ENCODE data around the gene SH3BP5. TPM values are rescaled to one million over a fixed set of nuclear protein-coding genes. Genes with fewer than 3 reads are reported as not detected.

SH3BP5 gene
- total RNA-seq, 1 experiment from 2014 or later, result 85.4 TPM

DNA sequence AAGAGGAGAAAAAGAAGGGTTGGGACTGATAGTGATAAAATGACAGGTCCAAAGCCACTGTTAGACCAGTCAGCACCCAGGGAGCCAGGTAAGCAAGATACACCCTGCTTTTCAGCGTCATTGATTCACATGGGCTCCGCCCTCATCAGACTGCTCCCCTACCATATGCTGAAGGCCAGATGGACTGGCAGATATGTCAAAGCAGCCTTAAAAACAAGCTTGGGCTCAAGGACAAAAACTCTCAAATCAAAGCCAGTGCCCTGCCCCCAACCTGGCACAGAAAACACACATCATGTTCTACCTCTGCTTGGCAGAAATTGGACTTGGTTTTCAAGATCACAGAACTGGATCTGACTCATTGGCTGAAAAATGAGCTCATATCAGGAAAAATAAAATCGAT lies 33.4 kb downstream of the SH3BP5 start:
- DNase-seq (ENCODE audit: low spot score), result no peak

DNA sequence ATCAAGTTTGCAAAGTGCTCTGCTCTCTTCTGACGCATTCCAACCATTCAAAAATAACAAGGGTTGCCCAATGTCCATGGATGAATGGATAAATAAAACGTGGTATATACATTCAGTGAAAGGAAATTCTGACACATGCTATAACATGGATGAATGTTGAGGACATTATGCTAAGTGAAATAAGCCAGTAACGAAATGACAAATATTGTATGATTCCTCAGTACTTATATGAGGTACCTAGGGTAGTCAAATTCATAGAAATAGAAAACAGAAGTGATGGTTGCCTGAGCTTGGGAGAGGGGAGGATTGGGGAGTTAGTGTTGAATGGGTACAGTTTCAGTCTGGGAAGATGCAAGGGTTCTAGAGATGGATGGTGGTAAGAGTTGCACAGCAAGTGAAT lies 33.9 kb downstream of the SH3BP5 start:
- DNase-seq (ENCODE audit: low spot score), result no peak

DNA sequence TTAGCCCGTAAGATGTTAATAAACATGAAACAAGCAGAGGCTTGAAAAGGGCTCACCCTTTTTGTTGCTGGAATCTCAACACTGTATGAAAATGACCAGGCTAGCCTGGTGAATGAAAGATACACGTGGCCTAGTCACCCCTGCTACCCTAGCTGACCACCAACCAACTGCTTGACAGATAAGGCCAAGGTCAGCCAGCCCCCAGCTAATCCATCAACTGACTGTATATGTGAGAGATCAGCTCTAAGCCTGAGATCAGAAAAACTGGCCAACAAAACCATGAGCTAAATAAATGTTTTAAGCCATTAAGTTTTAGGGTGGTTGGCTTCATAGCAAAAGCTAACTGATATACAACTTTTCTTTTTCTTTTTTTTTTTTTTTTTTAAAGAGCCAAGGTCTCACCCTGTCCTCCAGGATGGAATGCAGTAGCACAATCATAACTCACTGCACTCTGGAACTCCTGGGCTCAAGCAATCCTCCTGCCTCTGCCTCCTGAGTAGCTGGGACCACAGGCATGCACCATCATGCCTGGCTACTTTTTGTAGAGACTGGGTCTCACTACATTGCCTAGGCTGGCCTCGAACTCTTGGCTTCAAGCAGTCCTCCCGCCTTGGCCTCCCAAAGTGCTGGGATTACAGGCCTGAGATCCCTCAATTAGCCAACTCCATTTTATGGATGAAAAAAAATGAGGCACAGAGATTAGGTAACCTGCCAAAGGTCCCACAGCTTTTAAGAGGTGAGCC lies 34.6 kb downstream of the SH3BP5 start:
- no peak for DNase-seq (ENCODE audit: low spot score)

DNA sequence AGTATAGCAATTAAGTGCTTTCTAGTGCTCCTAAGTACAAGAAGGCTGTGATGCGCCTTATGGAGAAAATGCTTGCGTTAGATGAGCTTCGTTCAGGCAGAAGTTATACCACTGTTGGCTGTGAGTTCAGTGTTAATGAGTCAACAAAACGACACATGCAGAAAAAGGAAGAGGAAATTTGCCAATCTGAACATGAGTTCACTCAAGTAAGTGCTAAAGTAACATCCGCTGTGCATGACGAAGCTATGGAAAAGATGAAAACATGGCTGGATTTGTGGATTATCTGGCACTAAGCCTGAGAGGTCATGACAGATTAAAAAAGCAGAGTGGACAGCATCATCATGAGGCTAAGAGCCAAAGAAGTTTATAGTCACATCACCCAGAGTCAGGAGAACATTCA lies 36.9 kb downstream of the SH3BP5 start:
- DNase-seq (ENCODE audit: low spot score), result no peak

DNA sequence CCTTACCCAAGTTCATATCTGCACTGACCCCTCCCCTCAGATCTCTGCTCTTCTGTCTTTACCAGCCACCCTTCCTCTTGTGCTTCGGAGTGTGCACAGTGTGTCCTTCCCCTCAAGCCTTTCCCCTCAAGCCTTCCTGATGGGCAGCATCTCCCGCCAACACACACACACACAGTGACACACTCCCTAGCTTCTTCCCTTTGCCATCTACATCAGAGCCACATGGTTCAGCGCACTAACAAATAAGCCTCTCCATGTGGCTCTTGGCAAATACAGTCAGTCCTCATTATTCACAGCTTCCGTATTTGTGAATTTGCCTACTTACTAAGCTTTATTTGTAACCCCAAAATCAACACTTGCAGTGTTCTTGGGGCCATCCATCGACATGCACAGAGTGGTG lies 37.5 kb downstream of the SH3BP5 start:
- no peak for DNase-seq (ENCODE audit: low spot score)

DNA sequence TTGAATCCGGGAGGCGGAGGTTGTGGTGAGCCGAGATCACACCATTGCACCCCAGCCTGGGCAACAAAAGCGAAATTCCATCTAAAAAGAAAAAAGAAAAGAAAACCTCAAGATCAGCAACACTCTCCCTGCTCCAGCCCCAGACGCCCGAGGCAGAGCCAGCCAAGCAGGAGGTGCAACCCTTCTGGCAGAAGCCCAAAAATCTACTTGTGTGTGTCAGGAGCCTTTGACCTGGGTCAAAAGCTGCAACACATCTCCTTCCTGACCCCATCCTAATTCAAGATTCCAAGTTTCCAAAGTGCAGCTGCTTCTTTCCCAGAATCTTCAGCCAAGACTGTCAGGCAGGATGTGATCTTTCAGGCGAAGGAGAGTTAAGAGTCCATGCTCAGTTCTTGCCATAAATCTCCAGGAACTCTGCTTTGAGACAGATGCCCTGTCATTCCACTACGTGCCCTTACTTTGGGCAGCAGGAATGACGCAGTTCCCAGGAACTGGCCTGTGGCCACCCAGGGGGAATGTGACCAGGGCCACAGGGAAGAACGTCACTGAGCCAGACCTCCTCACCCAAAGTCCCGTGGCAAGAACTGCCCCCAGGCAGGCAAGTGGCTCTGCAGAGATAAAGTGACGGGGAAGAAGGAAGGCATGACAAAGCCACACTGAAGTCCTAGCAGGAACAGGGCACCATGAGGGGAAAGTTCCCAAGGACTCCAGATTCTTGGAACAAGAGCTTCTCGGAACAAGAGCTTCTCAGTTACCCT lies 39.4 kb downstream of the SH3BP5 start:
- peak; percentile 92 for DNase-seq (ENCODE audit: low spot score)

DNA sequence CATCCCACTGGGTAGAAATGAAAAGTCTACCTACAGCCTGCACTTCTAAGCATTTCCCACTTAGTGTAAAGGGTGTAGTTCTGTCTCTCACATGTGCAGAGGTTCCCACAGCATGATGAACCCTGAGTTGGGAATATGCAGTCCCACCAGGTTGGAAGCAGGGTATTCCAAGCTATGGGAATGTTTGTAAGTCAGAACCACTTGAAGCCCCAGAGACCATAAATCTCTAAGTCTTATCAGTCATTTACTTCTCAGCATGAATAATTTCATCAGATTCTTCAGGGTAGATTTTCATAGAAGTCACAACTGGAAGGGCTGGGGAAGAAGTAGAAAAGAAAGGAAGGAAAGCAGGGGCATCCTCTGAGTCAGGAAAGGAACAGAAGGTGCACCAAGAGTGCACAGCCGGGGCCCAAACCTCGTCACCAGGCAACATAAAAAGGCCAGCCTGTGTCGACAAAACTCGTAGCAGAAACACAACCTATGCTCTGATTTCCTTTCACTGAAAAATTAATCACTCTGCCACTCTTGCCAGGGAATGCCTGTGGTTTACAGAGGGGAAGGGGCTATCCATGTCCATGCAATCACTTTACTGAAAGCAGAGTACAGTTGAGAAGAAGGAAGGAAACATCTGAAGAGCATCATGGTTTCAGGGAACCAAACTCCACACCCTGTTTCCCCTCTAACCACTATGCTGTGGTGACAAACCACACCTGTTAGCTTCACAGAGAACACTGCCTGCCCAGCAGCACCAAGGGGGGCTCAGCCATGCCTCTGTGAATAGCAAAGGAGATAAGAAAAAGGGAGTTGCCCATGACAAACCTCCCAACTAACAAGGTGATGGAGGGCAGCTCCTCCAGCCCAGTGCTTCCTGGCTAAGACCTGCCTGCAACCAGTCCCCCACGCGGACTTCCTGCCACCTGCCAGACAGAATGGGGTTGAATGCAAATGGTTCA lies 40.5 kb downstream of the SH3BP5 start:
- DNase-seq (ENCODE audit: low spot score), result peak; percentile 75

DNA sequence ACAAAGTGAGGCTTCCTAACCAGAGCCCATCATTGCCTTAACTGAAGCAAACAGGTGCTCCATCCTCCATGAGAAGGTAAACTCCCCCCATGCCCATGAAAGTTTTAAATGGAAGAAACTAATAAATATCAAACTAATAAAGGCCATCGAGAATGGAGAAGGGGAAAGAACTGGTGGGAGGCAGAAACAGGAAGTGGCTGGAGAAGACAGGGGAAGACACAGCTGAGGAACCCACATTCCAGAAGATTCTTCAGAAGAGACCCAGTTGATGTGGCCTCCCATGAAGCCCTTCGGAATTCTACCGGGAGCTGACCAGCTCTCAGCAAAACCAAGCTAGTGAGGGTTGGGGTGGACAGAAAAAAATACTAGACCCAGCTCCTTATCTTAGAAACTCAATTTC lies 41.6 kb downstream of the SH3BP5 start:
- no peak for DNase-seq (ENCODE audit: low spot score)

DNA sequence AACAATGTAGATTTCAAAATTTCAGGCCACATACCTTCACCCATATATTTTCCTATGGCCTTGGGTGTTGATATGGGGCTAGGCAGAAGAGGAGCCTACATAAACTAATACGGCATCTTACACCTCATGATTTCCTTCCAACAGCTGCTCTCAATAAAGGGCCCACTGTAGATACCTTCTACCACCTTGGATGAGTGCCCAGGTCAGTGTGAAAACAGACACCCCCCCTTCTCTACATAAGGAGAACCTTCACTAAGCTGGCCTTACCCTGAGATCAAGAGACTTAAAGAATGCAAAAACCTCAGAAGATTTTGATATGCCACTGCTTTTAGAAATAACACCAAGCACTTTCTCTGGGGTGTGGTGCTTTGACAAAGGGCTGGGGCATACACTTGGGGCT lies 42.7 kb downstream of the SH3BP5 start:
- no peak for DNase-seq (ENCODE audit: low spot score)

DNA sequence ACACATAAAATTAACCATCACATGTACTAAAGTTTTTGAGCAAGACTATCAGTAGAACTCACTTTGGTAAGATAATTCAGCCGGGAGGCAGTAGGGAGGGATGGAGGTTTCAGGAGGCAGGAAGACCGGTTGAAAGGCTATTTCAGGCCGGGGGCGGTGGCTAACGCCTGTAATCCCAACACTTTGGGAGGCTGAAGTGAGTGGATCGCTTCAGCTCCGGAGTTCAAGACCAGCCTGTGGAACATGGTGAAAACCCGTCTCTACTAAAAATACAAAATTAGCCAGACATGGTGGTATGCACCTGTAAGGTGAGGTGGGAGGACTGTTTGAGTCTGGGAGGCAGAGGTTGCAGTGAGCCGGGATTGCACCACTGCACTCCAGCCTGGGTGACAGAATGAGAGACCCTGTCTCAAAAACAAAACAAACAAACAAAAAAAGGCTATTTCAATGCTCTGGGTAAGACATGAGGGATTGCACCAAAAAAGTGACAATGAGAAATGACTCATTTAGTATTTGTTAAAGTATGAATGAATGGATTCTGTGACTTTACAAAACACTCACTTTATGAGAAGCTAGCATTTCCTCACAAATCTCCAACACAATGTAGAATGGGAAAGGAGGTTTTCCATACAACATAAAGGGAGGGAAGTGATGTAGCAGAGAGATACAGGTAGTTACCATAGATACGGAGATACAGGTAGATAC lies 43.9 kb downstream of the SH3BP5 start:
- DNase-seq (ENCODE audit: low spot score), result no peak

DNA sequence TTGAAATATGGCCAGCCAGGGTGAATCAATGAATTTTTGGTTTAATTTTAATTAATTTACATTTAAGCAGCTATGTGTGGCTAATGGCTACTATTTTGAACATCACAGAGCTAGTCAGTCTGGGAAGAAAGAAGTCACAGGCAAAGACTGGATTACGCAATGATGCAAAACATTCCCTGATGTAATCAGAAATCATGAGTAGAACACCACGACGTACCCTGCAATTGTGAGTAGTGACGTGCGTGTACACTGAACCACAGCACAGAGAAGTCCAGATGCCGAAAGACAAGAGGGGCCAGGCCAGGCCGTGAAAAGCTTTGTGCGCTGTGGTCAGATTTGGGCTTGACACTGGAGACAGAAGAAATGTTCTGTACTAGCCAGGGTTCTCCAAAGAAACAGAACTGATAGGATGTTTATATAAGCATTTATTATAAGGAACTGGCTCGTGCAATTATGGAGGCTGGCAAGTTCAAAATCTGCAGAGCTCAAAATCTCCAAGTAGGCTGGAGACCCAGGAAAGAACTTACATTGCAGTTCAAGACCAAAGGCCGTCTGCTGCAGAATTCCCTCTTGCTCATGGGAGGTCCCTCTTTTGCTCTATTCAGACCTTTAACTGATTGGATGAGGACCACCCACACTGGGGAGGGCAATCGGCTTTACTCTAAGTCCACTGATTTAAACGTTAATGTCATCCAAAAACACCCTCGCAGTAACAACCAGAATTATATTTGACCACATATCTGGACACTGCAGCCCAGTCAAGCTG lies 44.6 kb downstream of the SH3BP5 start:
- no peak for DNase-seq (ENCODE audit: low spot score)

DNA sequence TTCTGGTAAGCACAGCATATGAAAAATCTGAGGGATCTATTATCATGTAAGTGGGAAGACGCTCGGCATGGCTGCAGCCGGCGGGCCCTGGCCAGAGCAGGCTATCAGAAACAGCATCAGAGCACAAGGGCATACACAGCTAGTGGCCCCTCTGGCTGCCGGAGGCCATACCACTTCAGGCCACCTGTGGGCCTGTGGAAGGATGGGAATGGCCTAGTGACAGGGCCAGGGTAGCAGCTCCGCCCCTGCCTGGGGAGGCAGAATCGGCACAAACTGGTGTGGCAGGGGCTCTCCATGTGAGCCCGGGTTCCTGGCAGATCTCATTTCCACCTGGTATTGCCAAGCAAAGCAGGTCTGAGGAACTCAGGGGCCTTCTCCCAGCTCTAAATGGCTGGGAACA lies 46.4 kb downstream of the SH3BP5 start:
- no peak for DNase-seq (ENCODE audit: low spot score)

DNA sequence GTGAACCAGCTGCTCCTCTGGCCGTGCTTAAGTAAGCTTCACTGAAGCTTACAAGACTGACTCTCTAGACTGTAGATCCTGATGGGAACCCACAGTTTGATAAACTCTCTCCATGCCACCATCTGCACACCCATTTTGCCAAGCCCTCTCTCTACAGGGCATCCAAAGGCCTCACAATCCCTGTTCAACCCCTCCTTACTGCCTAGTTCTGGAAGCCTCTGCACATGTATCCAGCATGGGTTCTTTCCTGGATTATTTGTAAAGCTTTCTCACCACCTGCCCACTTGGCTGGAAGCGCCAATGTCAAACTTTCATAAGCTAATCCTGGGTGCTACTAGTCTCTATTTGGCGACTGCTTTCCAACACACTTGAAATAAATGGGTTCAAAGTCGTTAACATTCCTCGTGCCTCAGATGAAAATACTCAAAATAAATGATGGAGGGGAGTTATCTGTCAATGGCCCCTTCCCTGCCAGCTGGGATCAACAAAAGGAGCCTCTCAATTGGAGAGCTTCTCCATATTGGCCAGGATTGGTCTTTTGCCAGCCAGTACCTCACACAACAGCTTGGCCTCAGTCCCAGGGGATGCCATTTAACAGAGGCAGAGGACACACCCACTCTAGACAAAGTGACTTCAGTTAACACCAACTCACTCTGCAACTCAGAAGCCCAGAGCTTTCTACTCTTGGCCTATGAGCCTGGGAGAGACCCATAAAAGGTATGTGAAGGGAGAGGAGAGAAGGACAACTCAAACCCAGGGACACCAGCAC lies 48.1 kb downstream of the SH3BP5 start:
- peak; percentile 72 for DNase-seq (ENCODE audit: low spot score)

DNA sequence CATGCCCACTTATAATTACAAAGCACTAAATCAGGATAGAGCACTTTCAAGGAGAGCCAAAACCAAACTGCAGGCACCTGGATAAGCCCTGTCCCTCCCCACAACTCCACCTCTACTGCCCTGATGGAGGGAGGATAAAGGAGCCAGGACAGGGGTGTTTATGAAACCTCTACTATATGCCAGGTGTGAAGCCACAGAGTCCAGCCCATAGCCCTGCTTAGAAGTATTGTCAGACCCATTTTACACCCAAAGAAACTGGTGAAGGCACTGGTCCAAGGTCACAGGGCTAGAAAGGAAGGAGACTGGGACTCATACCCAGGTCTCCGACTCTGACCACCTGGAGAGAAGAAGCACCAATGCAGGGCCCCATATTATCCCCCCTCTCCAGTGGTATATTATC lies 48.7 kb downstream of the SH3BP5 start:
- DNase-seq (ENCODE audit: low spot score), result no peak

DNA sequence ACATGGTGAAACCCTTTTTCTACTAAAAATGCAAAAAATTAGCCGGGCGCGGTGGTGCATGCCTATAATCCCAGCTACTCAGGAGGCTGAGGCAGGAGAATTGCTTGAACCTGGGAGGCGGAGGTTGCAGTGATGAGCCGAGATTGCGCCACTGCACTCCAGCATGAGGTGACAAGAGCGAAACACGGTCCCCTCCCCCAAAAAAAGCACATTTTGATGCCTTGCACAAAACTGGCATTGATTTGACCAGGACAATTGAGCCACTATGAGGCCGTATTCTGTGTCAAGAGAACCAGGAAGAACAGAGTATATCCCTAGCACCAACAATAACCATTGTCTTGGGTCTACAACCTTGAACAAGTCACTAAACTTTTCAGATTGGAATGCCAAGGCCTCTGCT lies 50.6 kb downstream of the SH3BP5 start:
- no peak for DNase-seq (ENCODE audit: low spot score)

DNA sequence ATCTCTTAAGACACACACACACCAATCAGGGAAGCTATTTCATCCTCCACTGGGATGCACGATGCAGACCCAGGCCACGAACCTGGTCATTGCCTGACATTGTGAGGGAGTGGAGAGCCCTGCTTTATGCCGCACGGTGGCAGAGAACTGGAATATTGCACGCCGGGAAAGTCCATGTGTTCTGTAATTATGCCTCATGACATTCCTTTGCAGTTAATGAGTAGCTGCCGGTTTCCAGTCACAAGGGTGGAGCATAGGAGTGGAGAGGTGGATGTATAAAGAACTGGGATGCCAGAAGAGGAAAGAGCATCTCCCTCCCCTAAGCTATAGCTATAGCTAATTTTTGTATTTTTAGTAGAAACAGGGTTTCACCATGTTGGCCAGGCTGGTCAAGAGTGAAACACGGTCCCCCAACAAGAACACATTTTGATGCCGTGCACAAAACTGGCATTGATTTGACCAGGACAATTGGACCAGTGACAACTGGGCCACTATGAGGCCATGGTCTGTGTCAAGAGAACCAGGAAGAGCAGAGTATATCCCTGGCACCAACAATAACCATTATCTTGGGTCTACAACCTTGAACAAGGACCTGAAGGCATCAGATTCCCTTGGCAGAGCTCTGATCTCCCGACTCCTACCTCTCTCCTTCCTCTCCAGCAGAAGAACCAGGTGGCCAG lies 51.4 kb downstream of the SH3BP5 start:
- no peak for DNase-seq (ENCODE audit: low spot score)

DNA sequence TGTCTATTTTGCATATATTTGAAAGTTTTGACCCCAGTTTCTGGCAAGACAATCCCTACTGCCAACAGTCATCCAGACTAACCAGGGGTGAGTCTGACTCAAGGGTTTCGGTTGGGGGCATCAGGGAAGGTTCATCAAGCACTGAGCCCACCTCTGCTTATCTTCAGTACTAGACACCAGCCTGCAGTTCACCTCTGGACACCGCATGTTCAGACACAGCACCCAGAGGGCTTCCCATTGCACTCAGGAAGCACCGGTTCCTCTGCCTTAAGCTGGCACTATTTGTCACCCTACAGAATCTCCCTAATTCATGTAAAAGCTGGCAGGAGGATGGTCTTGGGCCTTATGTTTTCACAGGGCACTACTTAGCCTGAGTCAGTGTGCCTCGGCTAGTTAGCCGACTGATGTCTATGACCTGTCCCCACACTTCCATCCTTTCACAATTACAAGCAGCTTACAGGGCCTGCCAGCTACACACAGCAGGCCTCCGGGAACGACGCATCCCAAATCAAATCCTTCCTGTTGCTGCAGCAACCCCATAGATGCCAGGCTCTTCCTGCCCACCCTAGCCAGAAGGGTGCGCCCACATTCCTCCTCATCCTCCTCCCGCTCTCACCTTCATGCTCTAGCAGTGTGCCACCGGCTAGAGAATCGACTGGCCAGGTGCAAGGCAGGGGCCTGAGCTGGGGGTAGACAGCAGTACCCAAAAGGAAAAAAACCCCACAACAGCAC lies 52.5 kb downstream of the SH3BP5 start:
- no peak for DNase-seq (ENCODE audit: low spot score)

DNA sequence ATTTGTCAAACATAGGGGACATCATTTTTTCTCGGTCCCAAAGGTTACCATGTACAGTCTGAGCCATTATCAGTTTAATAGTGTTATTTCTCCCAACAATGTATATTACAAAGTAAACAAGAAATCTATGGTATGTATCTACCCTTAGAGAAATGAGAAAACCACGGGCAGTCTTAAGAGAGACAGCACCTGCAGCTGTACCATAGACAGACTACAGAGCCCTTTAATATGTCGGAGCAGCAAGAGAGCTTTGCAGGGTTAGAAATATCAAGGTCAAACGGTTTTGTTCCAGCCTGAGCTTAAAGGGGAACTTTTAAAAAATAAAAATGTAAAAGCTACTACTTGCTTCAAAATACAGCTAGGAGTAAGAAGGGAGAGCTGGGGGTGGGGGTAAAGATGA lies 53.2 kb downstream of the SH3BP5 start:
- DNase-seq (ENCODE audit: low spot score), result no peak

Measured in A172 (cell line).